H54 (cell line): ENCODE results near the gene TDRD7.
A peak's percentile ranks its signal among the peaks of the same experiment; 100 is the strongest.
"Not testable (repeated sequence)": the region's sequence is repeated elsewhere in the genome, so short reads cannot be mapped to it uniquely, and the experiment has no call there.

Experiments used
- DNase-seq: peaks from one replicate; pipeline ENCODE4 v3.0.0; 2011; ENCODE audit warnings: low spot score, mixed read lengths; ENCODE audit not compliant: insufficient read length
- FAIRE-seq: peaks from 3 replicates; lab custom pipeline; 2011; peaks lifted over from hg19 to GRCh38; lab: Jason Lieb, UNC
- POLR2A ChIP-seq: IDR thresholded peaks from 2 replicates; pipeline ENCODE4 v1.6.1; 2011; ENCODE audit warnings: low read depth, mild to moderate bottlenecking, low read length

Gene TDRD7

DNA sequence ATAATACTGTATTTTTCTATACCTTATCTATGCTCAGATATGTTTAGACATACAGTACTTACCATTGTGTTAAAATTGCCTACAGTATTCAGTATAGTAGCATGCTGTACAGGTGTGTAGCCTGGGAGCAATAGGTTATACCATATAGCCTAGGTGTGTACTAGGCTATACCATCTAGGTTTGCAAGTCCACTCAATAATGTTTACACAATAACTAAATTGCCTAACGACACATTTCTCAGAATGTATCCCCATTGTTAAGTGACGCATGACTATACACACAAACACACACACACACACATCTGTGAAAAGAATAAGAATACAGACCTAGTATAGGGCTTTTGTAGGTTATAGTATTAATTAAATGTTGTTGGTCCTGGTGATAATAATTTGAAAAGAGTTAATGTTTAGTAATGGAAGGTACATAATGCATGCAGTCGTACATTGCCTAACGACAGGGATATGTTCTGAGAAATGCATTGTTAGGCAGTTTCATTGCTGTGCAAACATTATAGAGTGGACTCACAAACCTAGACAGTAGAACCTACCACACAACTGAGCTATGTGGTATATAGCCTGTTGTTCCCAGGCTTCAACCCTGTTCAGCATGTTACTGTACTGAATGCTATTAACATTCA is 13.6 kb downstream of the TDRD7 start:
- peak; percentile 99 for FAIRE-seq
- DNase-seq, result no peak
- TF ChIP-seq POLR2A, result no peak

DNA sequence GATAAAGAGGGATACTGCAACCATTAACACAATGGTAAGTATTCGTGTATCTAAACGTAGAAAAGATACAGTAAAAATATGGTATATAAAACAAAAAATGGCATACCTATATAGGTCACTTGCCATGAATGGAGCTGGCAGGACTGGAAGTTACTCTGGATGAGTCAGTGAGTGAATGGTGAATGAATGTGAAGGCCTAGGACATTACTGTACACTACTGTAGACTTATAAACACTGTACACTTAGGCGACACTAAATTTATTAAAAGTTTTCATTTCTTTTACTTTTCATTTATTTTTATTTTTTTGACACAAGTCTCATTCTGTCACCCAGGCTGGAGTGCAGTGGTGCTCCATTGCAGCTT is 14.1 kb downstream of the TDRD7 start:
- DNase-seq (no peak), FAIRE-seq (no peak)
- TF ChIP-seq POLR2A, result no peak

DNA sequence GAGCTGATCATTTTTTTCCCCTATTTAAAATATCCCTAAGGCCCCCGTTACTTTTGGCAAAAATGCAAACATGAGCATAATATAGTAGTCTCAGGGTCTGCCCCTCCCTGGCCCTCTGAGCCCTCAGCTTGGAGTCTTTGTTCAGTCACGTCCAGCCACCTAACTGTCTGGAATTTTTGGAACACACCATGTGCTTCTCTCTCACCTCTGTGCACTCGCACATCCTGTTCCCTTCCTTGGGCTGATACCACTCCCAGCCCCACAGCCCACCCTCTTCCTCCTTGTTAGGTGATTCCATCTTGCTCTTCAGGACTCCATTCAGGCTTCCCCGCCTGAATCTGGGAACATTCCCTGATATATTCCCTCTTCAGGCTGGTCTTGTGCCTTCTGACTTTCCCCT is 16.0 kb downstream of the TDRD7 start:
- DNase-seq, result no peak
- no peak for TF ChIP-seq POLR2A
- no peak for FAIRE-seq

DNA sequence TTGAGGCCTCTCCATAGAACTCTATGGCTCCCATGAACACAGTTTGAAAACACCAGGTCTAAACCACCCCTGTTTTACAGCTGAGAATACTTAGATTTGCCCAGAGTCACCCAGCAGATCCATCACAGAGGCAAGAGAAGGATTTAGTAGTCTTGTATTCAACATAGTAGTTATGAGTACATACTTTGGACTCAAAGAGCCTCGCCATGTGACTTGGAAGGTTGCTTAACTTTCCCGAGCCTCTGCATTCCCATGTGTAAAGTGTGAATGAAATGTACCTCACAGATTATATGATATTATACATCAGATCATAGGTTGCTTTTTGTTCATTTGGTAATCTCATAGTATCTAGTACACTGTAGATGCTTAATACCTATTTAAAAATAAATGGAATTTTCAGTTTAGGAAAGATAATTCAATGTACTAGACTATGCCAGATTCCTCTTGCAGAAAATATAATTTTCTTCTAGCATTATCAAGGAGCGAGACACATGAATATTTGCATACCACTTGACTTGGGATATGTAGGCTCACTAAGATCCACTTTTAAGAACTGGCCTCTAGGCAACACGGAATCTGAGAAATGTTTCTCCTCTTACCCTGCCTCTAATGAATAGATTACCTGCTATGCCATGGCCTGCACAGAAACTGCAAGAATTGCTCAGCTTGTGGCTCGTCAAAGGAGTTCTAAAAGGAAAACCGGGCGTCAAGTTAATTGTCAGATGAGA is 18.6 kb downstream of the TDRD7 start:
- no peak for DNase-seq
- no peak for FAIRE-seq
- no peak for TF ChIP-seq POLR2A

DNA sequence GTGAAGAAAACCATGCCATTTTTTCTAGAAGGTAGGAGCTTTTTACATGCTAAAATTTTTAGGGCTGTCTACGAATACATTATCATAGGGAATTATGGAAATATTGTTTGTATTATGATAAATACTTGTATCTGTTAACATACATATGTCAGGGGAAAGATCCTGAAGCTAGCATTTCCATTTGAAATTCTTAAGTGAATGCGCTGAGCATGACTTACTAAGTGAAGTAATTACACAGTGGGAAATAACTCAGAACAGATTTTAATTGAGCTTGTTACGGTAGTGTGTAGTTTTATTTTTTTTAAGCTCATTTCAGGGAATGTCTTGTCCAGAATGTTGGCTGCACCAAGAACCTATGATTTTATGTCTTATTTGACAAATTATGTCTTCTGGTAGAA is 19.1 kb downstream of the TDRD7 start:
- FAIRE-seq (no peak), DNase-seq (no peak)
- no peak for TF ChIP-seq POLR2A

DNA sequence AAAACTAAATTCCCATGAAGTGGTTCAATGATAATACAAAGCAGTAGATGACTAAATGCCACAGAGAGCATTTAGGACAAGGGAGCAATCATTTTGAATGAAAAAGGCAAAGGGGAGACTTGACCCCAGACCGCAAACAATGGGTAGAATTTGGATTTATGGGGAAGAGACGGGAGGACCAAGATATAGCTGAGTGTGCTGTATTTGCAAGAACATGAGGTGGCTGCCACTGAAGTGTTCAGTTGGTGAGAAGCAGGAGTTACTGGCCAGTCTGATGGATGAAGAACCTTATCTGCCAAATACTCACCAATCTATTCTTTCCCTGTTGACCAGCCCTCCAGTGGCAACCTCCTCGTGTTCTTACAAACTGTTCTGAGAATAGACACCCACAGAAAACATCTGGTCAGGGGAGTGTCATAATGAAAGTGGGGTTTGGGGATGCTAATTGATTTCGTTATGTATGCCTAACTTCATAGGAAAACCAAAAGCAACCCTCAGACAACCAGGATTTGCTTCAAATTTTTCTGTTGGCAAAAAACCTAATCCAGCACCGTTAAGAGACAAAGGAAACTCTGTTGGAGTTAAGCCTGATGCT is 19.8 kb downstream of the TDRD7 start:
- no peak for TF ChIP-seq POLR2A
- FAIRE-seq (no peak), DNase-seq (no peak)

DNA sequence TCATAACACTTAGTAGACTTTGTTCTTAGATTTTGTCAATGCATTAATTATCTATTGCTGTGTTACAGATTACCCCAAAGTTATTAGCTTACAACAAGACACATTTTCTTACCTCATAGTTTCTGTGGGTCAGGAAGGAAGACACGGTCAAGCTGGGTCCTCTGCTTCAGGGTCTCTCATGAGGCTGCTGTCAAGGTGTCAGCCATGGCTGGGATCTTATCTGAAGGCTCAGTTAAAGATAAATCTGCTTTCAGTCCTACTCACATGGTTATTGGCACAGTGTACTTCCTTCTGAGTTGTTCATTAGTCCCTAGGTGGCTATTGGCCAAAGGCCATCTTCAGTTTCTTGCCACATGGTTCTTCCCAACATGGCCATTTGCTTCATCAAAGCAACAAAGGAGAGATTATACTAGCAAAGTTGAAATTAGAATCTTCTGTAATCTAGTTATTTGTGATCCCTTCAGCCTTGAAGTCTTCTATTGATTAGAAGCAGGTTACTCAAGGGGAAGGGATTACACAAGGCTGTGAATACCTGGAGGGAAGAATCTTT is 25.2 kb downstream of the TDRD7 start:
- FAIRE-seq, result peak; percentile 93
- no peak for TF ChIP-seq POLR2A
- no peak for DNase-seq

DNA sequence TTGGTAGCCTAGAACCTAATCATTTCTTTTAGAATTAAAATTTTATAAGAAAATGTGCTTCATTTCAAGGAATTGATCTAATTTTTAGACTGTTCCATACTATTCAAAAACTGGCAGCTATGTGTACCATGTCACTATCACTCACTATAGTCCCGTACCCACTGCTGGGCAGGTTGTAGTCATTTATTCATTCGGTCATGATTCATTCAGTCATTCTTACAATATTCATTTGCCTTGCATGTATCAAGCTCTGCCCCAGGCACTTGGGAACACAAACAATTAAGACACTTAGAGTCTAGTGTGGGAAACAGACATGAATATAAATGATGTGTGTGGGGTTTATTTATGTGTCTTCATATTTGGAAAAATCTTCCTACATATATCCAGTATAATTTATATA is 26.4 kb downstream of the TDRD7 start:
- FAIRE-seq (no peak), DNase-seq (no peak)

DNA sequence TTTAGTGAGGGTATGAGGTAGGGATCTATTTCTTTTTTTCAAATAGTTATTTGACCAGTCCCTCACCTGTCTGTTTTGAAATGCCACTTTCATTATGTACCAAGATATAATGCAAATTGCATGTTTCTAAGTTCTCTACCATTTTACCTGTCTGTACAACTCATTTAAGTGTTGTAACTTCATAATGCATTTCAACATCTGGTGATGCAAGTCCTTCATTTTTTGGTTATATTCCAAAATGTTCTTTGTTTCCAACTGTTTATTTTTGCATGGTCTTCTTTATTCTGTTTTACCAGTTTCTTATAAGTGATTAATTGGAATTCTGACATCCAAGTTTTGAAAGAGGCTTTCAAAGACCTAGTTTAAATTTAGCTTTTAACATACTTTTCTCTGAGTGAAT is 26.8 kb downstream of the TDRD7 start:
- TF ChIP-seq POLR2A, result no peak
- DNase-seq, result no peak

More for the DNA sequence above, 26.4 kb downstream of the TDRD7 start:
- no peak for TF ChIP-seq POLR2A

DNA sequence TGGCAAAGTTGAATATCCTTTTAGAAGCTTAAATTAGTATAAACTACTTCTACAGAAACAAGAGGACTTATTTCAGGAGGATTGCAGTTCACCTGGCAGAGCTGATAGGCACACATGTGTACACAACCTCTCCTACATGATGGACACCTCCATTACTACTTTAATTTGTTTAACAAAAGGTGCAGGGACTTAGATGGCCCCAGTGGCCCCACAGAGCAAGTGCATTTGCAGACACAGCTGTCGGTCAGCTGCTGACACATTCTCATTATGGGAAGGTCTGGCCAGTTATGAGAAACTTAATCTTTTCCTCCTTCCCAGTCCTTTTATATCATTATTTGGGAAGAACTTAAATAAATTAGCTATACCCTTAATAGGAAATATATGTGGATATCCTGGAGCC is 28.3 kb downstream of the TDRD7 start:
- TF ChIP-seq POLR2A, result no peak
- FAIRE-seq (peak; percentile 93), DNase-seq (no peak)

More for the DNA sequence above, 26.8 kb downstream of the TDRD7 start:
- FAIRE-seq, result peak; percentile 66

DNA sequence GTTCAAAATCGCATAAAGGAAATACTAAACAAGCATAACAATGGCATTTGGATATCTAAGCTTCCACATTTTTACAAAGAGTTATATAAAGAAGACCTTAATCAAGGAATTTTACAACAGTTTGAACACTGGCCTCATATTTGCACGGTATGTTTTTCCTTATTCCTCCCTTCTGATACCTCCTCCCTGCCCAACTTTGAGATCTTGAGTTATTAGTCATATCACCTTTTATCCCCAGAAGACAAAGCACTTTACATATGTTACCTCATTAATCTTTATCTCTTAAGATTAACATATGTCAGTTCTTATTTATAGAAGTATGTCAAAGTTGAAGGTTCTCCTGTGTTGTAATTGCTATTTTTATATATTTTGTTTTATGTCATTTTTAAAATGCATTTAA is 29.8 kb downstream of the TDRD7 start:
- TF ChIP-seq POLR2A, result no peak
- no peak for DNase-seq
- peak; percentile 93 for FAIRE-seq

DNA sequence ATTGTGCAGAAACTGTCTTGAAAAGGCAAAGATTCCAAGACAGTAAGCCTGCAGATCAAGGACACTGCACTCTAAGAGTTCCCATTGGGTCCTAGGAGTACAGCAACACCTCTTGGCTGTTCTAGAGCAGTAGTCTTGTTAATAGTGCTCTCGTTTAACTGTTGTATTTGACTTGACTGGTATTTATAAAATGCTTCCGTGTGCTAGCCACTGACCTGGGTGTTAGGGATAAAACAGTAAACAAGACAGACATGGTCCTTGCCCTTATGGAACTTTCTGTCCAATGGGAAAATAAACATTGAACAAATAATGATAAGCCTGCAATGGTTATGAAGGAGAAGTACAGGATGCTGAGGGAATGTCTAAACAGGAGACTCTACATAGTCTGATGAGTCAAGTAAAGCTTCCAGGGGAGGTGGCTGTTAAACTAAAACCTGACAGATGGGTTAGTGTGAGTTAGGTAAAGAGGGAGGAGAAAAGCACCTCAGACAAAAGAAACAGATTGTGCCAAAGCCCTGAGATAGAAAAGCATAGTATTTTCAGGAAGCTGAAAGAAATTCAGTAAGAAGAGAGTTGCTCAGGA is 33.3 kb downstream of the TDRD7 start:
- DNase-seq (no peak), FAIRE-seq (peak; percentile 43)
- no peak for TF ChIP-seq POLR2A

DNA sequence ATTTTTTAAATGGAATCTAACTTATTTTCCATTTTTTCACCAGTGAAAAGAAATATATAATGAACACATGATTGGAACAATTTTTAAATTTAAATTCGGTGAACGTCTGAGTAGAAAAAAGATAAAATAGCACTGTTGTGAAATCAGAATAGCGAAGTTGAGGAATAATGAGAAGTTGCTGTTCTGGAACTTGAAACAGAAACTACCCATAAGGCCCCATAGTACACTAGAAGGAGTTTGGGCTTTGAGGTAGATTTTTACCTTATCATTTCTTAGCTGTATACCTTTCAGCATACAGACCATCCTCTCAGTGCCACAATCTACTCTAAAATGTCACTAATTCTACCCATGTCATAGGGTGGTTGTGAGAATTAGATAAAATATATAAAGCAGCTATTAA is 35.1 kb downstream of the TDRD7 start:
- TF ChIP-seq POLR2A, result no peak
- no peak for DNase-seq
- no peak for FAIRE-seq

DNA sequence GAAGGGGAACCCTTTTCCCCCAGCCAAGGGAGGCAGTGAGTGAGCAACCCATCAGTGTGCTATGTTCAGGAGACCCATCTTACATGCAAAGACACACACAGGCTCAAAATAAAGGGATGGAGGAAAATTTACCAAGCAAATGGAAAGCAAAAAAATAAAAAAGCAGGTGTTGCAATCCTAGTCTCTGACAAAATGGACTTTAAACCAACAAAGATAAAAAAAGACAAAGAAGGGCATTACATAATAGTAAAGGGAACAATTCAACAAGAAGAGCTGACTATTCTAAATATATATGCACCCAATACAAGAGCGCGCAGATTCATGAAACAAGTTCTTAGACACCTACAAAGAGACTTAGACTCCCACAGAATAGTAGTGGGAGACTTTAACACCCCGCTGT is 41.7 kb downstream of the TDRD7 start:
- not testable (repeated sequence) for FAIRE-seq, DNase-seq

DNA sequence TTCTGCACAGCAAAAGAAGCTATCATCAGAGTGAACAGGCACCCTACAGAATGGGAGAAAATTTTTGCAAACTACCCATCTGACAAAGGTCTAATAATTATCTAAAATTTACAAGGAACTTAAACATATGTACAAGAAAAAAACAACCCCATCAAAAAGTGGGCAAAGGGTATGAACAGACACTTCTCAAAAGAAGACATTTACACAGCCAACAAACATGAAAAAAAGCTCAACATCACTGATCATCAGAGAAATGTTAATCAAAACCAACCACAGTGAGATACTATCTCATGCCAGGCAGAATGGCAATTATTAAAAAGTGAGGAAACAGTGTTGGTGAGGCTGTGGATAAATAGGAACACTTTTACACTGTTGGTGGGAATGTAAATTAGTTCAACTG is 44.9 kb downstream of the TDRD7 start:
- not testable (repeated sequence) for DNase-seq, FAIRE-seq
